GM18873 (cell line): ENCODE results near the gene INAFM2.

Source experiments
- ATAC-seq: cut with Tn5 transposase; IDR thresholded peaks from one replicate; pipeline ENCODE4 v1.9.1; 2021; ENCODE audit warnings: mild to moderate bottlenecking, moderate library complexity, moderate number of reproducible peaks; ENCODE audit not compliant: unreplicated experiment, low FRiP score

The INAFM2 gene

DNA sequence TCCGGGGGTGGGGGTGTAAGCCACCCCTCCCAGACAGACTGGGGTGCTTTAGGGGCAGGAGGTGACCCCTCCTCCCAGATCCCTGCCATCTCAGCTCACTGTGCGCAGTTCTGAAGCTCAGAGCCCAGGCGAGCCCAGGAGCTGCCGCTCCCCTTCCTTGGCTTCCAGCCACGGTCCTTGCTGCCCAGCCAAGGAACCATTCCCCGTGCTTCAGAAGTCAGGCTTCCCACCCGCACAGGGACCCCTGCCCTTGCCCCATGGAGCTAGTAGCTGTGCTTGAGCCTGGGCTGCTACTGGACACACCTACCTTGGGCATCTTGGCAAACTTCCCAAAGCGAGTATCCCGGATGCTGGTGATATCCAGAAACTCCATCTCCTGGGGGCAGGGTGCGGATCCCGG is 20.5 kb upstream of the INAFM2 start:
- no peak for ATAC-seq

- no peak for ATAC-seq
Measured at GRCh38 chr15:40303576-40303975, 19.9 kb upstream of the INAFM2 start.

DNA sequence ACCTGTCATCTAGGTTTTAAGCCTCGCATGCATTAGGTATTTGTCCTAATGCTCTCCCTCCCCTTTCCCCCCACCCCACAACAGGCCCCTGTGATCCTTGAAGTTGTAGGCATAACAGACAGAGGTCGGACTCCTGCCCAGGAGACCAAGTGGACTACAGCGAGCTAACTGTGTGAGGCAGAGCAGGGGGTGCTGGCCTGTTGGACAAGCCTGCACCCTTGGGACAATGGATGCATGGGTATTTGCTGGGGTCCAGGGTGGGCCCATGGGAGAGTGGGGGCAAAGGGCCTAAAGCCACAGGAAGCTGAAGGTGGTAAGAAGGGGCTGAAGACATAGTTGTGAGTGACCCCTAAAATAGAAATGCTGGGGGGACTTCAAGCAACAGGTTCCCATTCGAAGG is 18.2 kb upstream of the INAFM2 start:
- no peak for ATAC-seq

DNA sequence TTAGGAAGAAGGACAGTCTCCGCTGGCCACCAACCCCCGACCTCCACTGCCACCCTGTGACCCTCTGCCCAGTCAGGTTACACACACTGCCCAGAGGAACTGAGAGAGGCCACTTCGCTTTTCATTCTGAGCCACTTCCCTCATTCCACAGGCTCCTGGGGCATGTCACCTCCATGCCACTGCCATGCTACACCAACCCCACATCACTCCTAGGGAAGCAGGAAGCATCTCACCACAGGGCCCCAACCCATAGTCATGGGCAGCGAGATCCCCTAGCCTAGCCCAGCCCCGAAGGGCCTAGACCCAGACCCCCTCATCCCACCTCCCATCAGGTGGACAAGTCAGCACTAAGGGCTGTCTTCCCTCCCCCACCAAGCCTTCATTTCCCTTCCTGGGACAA is 17.1 kb upstream of the INAFM2 start:
- ATAC-seq: no peak

DNA sequence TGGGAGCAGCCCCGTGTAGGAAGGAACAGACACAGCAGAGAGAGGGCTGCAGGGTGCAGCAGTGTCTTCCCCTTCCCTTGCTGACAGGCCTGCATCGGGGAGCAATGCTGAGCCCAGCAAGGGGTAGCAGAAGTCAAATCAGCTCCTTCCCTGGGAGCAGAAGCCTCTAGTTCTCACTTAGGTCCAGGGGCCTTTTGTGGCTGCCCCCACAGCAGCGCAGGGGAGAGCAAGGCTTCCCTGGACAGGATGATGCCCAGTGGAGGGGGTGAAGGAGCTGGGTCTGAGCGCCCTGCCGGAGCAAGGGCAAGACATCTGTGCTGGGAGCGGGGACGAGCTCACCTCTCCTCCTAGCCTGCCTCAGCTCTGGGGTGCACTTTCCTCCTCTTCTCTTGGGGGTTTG is 16.6 kb upstream of the INAFM2 start:
- ATAC-seq: no peak

- ATAC-seq: no peak
Measured at GRCh38 chr15:40307421-40308211, 15.9 kb upstream of the INAFM2 start, which contains the start of gene PLCB2. Gene PLCB2 (minus strand): TSS chr15:40307935. CDS start chr15:40307672, 263 bp downstream.

- ATAC-seq: no peak
Measured at GRCh38 chr15:40309344-40309862, 14.1 kb upstream of the INAFM2 start.

- ATAC-seq: no peak
Measured at GRCh38 chr15:40310001-40310959, 13.2 kb upstream of the INAFM2 start.

DNA sequence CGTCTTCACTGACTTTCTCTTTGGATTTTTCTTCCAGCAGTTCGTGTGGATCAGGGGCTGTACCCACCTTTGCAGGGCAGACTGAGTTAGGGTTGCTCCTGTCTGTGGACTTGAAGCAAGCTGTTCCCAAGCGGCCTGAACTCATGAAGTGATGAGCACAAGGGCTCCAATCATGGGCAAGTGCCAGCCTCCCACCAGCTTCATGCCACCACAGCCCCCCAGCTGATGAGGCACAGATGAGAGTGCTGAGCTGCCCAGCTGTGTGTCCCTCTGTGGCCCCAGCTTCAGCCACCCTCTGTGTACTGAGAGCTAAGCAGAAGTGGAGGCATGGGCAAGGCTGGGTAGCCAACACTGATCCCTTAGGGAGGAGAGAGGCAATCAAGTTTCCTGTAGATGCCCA is 12.5 kb upstream of the INAFM2 start:
- no peak for ATAC-seq

GRCh38 chr15:40312370-40313158 is 10.9 kb upstream of the INAFM2 start:
- ATAC-seq: no peak

- no peak for ATAC-seq
Measured at GRCh38 chr15:40313531-40314398, 9.7 kb upstream of the INAFM2 start.

DNA sequence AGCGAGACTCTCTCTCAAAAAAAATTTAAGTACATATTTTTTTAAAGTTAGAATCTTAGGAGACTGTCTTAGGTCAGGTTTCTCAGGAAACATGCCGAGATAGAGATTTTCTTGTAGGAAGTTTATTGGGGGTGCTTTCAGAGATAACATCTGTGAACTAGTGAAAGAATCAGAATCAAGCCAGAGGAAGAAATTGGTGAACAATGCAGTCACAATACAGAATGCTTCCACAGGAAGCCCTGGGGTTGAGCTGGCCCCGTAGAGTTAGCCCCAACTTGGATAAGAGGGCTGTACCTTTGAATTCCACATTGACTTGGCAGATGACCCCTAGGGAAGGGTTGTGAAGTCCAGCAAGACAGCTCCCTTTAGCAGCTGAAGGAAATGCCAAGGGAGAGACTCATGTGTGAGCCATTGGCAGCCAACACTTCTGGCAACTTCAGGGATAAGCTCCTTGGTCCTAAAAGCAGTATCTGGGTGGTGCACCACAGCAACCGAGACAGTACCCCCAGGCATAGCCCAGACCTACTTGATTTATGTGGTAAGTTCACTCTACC is 8.7 kb upstream of the INAFM2 start:
- no peak for ATAC-seq

DNA sequence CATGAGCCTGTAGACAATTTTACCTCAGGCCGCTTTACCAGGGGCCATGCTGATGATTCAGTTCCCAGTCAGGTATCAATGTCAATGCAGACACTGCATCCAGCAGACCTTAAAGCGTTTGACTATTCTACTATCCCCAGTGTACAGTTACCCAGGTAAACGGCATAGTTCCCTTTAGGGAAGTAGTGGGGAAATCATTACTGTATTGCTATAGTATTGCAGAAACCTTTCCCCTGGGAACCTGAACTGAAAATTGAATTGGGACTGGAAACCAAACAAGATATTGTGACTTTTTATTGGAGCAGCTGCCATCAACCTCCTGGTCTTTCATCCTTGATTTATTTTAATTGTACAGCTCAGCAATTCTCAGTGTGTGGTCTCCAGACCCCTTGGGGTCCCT is 6.6 kb upstream of the INAFM2 start:
- no peak for ATAC-seq

DNA sequence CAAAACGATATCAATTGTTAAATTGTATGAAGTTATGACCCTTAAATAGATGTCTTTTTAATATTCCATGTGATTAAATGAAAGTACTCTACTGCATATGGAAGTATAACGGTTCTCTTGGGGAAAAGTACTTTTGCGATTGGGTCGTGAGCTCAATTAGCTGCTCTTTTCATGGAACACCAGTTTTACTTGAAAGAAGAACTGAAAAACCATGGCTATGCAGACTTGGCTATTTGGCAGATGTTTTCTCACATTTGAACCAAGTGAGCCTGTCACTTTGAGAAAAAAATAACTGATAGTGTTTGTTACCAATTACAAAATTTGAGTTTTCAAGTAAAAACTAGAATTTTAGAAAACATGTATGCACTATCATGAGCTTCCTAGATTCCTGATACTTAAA is 5.9 kb upstream of the INAFM2 start:
- ATAC-seq: no peak

DNA sequence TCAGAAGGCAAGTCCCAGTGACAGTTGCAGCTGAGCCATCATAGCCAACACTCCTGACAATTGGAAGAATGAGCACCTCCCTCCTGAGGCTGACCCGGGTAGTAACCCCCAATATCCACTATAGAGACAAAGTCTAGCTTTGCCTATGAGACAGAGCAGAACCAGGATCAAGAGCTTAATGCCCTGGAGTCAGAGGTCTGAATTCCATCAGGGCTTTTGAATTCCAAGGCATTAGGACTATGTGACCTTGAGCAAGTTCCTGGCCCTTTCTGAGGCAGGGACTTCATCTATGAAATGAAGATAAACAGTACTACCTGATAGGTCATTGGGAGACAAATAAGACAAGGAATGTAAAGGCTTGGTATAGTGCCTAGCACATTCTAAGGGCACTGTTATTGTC is 3.1 kb upstream of the INAFM2 start:
- ATAC-seq: no peak

DNA sequence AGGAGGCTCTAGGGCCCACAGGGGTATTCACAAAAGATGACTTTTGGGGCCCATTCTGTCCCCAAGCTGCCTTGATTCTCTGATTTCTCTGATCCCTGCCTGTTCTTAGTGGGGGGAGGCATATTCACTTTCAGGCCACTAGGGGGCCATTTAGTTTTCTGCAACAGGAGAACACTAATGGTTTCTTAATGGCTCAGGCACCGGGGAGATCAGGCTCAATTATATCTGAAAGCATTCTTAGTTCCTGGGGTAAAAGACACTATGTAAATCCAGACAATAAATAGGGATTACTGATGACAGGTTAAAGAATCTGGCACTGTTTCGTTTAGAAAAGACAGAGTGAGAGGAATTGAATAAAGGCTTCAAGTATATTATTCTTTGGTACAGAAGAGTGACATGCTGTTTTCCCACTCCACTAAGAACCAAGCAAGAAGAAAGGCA is 2.5 kb upstream of the INAFM2 start:
- ATAC-seq: no peak

DNA sequence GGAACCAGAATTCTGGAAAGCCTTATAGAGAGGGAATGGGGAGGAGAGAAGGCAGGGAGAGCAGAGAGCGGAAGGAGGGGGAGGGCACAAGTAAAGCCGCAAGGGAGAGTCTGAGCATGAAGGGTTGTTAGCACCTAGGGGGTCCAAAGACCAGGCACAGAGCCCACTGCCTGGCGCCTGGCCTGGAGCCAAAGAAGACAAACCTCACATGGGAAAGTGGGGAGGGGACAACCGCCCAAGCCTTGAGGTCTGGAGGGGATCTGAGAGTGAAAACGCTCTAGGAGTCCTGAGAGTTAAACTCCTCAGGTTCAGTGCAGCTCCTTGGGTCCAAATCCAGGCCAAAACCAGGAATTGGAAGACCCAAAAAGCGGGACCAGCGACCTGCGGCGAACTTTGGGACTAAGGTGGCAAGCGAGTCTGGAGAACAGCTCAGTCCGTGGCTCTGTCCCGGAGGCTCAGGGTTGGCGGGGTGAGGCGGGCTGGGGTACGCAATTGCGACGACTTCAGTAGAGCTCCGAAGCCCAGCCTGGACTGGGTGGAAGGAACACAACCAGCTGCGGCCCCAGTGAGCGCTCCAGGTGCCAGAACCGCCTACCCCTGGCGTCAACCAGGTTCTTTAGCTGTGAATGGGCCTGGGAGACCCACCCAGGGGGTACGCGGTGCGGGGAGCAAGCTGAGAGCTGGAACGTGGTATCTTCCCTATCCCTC is 807 bp upstream of the INAFM2 start:
- ATAC-seq: no peak
